ENCODE results near the gene PGRMC2. TPM values are rescaled to one million over a fixed set of nuclear protein-coding genes. Genes with fewer than 3 reads are reported as not detected.

Gene PGRMC2
- total RNA-seq, 1 experiment from 2014 or later, result 73.1 TPM

DNA sequence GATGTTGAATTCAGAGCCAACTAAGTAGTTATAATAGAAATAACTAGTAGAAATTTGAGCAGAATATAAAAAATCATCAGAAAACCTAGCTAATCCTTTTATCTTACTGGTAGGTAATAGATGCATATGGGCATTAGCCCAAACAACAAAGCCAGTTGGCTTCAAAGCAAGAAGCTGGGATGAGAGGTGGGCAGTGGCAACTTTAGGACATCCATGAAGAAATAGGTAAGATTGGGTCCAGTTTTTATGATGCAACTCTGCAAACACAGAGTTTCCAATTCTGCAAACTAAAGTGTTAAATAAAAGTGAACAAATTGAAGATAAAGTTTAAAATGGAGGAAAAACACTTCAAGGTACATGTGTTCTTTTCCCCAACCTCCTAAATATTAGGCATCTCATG lies 5.1 kb downstream of the PGRMC2 start:
- H3K27me3 ChIP-seq (replicated peaks; ENCODE audit: control insufficient read depth, insufficient read depth, low read length), result no peaks in the 10 kb centered on the region
- Mint-ChIP-seq H3K36me3 (ENCODE audit: insufficient read depth, unreplicated experiment) (peaks cover 21% of the 10 kb centered on the region), H3K27ac (ENCODE audit: unreplicated experiment) (no peak overlapping the region), H3K9me3 (ENCODE audit: unreplicated experiment) (no peaks in the 10 kb centered on the region), H3K4me3 (ENCODE audit: unreplicated experiment) (no peak overlapping the region), H3K4me1 (ENCODE audit: low read depth, unreplicated experiment) (peaks cover 20% of the 10 kb centered on the region), H3K27me3 (ENCODE audit: insufficient read depth, unreplicated experiment) (no peaks in the 10 kb centered on the region)
- H3K36me3 ChIP-seq (ENCODE audit: control insufficient read depth, insufficient read depth, low read length), result no peaks in the 10 kb centered on the region
- POLR2A ChIA-PET, result no interaction called here
- no TSS peak for BruUV-seq (replicated peaks)
- CTCF ChIA-PET, result no interaction called here
- peaks cover 26% of the 10 kb centered on the region for H3K4me1 ChIP-seq
- intact Hi-C loops (cut with micrococcal nuclease; ENCODE audit: unreplicated experiment), result loop anchor here (10.0 kb wide), 1 partner anchor 318 kb away; the partner anchor contains the start of genes ABHD18 and MFSD8
- no peaks in the 10 kb centered on the region; the same call in 1 of the 2 replicates for H3K9me3 ChIP-seq
- no peak for DNase-seq
- TF ChIP-seq, protein P1, sequence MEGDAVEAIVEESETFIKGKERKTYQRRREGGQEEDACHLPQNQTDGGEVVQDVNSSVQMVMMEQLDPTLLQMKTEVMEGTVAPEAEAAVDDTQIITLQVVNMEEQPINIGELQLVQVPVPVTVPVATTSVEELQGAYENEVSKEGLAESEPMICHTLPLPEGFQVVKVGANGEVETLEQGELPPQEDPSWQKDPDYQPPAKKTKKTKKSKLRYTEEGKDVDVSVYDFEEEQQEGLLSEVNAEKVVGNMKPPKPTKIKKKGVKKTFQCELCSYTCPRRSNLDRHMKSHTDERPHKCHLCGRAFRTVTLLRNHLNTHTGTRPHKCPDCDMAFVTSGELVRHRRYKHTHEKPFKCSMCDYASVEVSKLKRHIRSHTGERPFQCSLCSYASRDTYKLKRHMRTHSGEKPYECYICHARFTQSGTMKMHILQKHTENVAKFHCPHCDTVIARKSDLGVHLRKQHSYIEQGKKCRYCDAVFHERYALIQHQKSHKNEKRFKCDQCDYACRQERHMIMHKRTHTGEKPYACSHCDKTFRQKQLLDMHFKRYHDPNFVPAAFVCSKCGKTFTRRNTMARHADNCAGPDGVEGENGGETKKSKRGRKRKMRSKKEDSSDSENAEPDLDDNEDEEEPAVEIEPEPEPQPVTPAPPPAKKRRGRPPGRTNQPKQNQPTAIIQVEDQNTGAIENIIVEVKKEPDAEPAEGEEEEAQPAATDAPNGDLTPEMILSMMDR (IDR thresholded peaks at IDR 0.05; ENCODE audit: insufficient read depth in 1 of 2, low read depth in 1 of 2, low read length in 1 of 2, severe bottlenecking in 1 of 2, unreplicated experiment in 1 of 2), result no peak
- no peak overlapping the region for H3K4me3 ChIP-seq (ENCODE audit: low read depth, low read length)

- intact Hi-C loops (cut with micrococcal nuclease; ENCODE audit: unreplicated experiment), result loop anchor here (10.0 kb wide), 1 partner anchor 317 kb away; the partner anchor contains the start of genes ABHD18 and MFSD8
- peaks cover 20% of the 10 kb centered on the region for H3K4me1 Mint-ChIP-seq (ENCODE audit: low read depth, unreplicated experiment)
- Histone ChIP-seq H3K4me3 (ENCODE audit: low read depth, low read length) (no peak overlapping the region), H3K27me3 (replicated peaks; ENCODE audit: control insufficient read depth, insufficient read depth, low read length) (no peaks in the 10 kb centered on the region), H3K9me3 (no peaks in the 10 kb centered on the region; the same call in 1 of the 2 replicates), H3K36me3 (ENCODE audit: control insufficient read depth, insufficient read depth, low read length) (no peaks in the 10 kb centered on the region), H3K4me1 (peaks cover 26% of the 10 kb centered on the region)
- peaks cover 18% of the 10 kb centered on the region for H3K36me3 Mint-ChIP-seq (ENCODE audit: insufficient read depth, unreplicated experiment)
- H3K27ac Mint-ChIP-seq (ENCODE audit: unreplicated experiment), result no peak overlapping the region
- no peaks in the 10 kb centered on the region for H3K27me3 Mint-ChIP-seq (ENCODE audit: insufficient read depth, unreplicated experiment)
- BruUV-seq (replicated peaks), result no TSS peak
- CTCF ChIA-PET, result no interaction called here
- POLR2A ChIA-PET, result no interaction called here
- DNase-seq, result no peak
- no peaks in the 10 kb centered on the region for H3K9me3 Mint-ChIP-seq (ENCODE audit: unreplicated experiment)
- H3K4me3 Mint-ChIP-seq (ENCODE audit: unreplicated experiment), result no peak overlapping the region
- TF ChIP-seq, protein P1 (IDR thresholded peaks at IDR 0.05; ENCODE audit: insufficient read depth in 1 of 2, low read depth in 1 of 2, low read length in 1 of 2, severe bottlenecking in 1 of 2, unreplicated experiment in 1 of 2), result no peak
Measured at GRCh38 chr4:128281354-128281753, 6.3 kb downstream of the PGRMC2 start.

- intact Hi-C loops (cut with micrococcal nuclease; ENCODE audit: unreplicated experiment), result loop anchor here (10.0 kb wide), 1 partner anchor 315 kb away; the partner anchor contains the start of genes ABHD18 and MFSD8
- DNase-seq, result no peak
- Histone ChIP-seq H3K9me3 (no peaks in the 10 kb centered on the region), H3K4me1 (peaks cover 18% of the 10 kb centered on the region; the same call in 1 of the 2 replicates), H3K4me3 (ENCODE audit: low read depth, low read length) (no peak overlapping the region), H3K36me3 (ENCODE audit: control insufficient read depth, insufficient read depth, low read length) (no peaks in the 10 kb centered on the region), H3K27me3 (replicated peaks; ENCODE audit: control insufficient read depth, insufficient read depth, low read length) (no peaks in the 10 kb centered on the region)
- H3K9me3 Mint-ChIP-seq (ENCODE audit: unreplicated experiment), result no peaks in the 10 kb centered on the region
- no peaks in the 10 kb centered on the region for H3K27me3 Mint-ChIP-seq (ENCODE audit: insufficient read depth, unreplicated experiment)
- H3K4me3 Mint-ChIP-seq (ENCODE audit: unreplicated experiment), result no peak overlapping the region
- H3K4me1 Mint-ChIP-seq (ENCODE audit: low read depth, unreplicated experiment), result peaks cover 13% of the 10 kb centered on the region
- ChIA-PET POLR2A (no interaction called here), CTCF (no interaction called here)
- no peak overlapping the region for H3K27ac Mint-ChIP-seq (ENCODE audit: unreplicated experiment)
- TF ChIP-seq, protein P1 (IDR thresholded peaks at IDR 0.05; ENCODE audit: insufficient read depth in 1 of 2, low read depth in 1 of 2, low read length in 1 of 2, severe bottlenecking in 1 of 2, unreplicated experiment in 1 of 2), result no peak
- BruUV-seq (replicated peaks), result no TSS peak
- peaks cover 9% of the 10 kb centered on the region for H3K36me3 Mint-ChIP-seq (ENCODE audit: insufficient read depth, unreplicated experiment)
Measured at GRCh38 chr4:128279624-128280225, 7.9 kb downstream of the PGRMC2 start.

All from Caco-2 (cell line).